Ascending aorta (tissue), 2 donors: ENCODE data around the gene SIM2. TPM values are rescaled to one million over a fixed set of nuclear protein-coding genes. Genes with fewer than 3 reads are reported as not detected.

Source experiments
- DNase-seq, 2 donors: peaks; one replicate each; pipeline ENCODE4 v3.0.0-alpha.2; 2019; ENCODE audit warnings: low spot score in 2 of 2
- H3K27ac ChIP-seq, 2 donors: fragments of 200-600 bp; sonication (generic); one replicate each; pipeline ENCODE4 v1.5.1; 2016 to 2017; ENCODE audit warnings: mild to moderate bottlenecking in 1 of 2
- H3K27me3 ChIP-seq: fragments of 200-600 bp; sonication (generic); one replicate; pipeline ENCODE4 v1.5.1; 2017
- H3K36me3 ChIP-seq, 2 donors: fragments of 200-600 bp; sonication (generic); one replicate each; pipeline ENCODE4 v1.5.1; 2016
- H3K4me1 ChIP-seq, 2 donors: fragments of 200-600 bp; sonication (generic); one replicate each; pipeline ENCODE4 v1.5.1; 2016 to 2017; ENCODE audit warnings: mild to moderate bottlenecking in 1 of 2
- H3K4me3 ChIP-seq, 2 donors: fragments of 200-600 bp; sonication (generic); one replicate each; pipeline ENCODE4 v1.5.1; 2016 to 2017; ENCODE audit warnings: mild to moderate bottlenecking in 1 of 2
- H3K9me3 ChIP-seq, 2 donors: fragments of 200-600 bp; sonication (generic); one replicate each; pipeline ENCODE4 v1.5.1; 2016
- intact Hi-C: fragments of 100-400 bp; cut with DNase I; formaldehyde crosslinking; loops from one replicate; pipeline ENCODE4 v1.15.1; 2023
- total RNA-seq: library from RNA; depleted of rRNA; stranded (reverse); fragments of >200 nt; gene quantifications from one replicate; pipeline ENCODE4 v1.1.0, GENCODE V29; 2016
- TF ChIP-seq, protein P1 (sequence below), 3 experiments: fragments of 200-600 bp in 2 of 3; fragments of 450-650 bp in 1 of 3; sonication (generic) in 2 of 3; IDR thresholded peaks; one replicate each; pipeline ENCODE4 v1.5.1; 2016 to 2019; ENCODE audit warnings: antibody characterized with exemption in 3 of 3, mild to moderate bottlenecking in 1 of 3, moderate library complexity in 1 of 3

The SIM2 gene
- total RNA-seq, 1 donor from 2014 or later = not detected

DNA sequence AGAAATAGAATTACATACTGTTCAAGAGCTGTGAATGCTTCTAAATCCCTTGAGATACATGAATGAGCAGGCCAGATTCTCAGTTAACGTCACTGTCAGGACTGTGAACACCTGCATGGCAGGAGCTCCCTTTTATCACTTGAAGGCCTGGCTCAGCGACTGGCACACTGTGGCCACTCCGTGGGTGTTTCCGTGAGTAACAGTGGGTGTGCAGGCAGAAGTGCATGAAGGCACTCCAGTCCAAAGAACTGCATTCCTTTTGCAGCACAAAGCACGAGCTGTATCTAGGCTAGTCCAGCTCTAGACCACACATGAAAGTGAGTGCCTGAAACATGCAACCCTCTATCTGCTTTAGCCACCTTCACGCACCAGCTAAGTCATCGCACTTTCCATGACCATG, 9.6 kb upstream of the SIM2 start:
- intact Hi-C loops = no loop called here
- Histone ChIP-seq H3K9me3 (no peaks in the 10 kb centered on the region), H3K4me1 (peaks cover 0 to 5% of the 10 kb centered on the region in 2 donors), H3K4me3 (no peak overlapping the region), H3K27me3 (peaks cover 23% of the 10 kb centered on the region), H3K27ac (no peak overlapping the region), H3K36me3 (no peaks in the 10 kb centered on the region)
- no peak for DNase-seq
- TF ChIP-seq, protein P1, sequence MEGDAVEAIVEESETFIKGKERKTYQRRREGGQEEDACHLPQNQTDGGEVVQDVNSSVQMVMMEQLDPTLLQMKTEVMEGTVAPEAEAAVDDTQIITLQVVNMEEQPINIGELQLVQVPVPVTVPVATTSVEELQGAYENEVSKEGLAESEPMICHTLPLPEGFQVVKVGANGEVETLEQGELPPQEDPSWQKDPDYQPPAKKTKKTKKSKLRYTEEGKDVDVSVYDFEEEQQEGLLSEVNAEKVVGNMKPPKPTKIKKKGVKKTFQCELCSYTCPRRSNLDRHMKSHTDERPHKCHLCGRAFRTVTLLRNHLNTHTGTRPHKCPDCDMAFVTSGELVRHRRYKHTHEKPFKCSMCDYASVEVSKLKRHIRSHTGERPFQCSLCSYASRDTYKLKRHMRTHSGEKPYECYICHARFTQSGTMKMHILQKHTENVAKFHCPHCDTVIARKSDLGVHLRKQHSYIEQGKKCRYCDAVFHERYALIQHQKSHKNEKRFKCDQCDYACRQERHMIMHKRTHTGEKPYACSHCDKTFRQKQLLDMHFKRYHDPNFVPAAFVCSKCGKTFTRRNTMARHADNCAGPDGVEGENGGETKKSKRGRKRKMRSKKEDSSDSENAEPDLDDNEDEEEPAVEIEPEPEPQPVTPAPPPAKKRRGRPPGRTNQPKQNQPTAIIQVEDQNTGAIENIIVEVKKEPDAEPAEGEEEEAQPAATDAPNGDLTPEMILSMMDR (IDR thresholded peaks at IDR 0.05) = no peak

DNA sequence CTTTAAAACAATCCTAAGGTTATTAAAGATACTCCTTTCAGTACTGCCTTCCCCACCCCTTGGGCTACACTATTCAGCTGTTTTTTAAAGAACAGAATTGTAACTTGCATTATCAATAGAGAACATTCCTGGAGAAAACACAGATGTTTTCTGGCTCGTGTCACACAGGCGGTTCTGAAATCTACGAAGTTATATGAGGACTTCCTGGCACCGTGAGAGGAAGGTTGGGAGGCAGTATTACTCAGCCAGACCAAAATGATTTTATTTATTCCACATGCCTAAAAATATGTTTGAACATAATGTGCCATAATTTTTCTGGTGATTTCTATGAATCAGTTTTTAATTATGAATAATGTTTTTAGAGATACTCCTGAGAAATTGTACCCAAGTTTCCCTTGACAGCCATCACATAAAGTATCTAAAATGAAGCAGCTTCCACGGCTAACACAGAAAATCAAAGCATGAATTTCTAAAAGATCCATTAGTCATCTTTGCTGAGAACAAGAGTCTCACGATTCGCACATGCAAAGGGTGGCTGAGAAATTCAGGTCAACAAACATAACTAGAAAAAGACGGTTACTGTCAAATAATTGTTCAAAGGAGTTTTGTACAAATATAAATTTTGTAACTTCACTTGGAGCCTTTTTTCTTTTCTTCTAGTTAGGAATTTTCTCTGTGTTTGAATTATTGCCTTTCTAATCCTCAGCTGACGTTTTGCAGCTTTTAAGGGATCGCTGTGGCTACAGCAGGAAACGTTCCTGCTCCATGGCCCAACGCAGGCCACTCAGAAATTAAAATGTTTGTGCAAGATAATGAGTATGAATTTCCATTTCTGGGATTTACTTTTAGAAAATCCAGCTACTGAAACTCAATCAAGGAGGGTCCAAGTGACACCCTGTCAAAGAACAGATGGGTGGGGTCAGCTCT, 8.0 kb upstream of the SIM2 start:
- H3K36me3 ChIP-seq = no peaks in the 10 kb centered on the region
- no peaks in the 10 kb centered on the region for H3K9me3 ChIP-seq
- intact Hi-C loops = no loop called here
- TF ChIP-seq, protein P1 (IDR thresholded peaks at IDR 0.05) = no peak
- no peak overlapping the region for H3K27ac ChIP-seq
- H3K4me3 ChIP-seq = no peak overlapping the region
- H3K4me1 ChIP-seq = peaks cover 0 to 5% of the 10 kb centered on the region in 2 donors
- H3K27me3 ChIP-seq = peaks cover 35% of the 10 kb centered on the region
- no peak for DNase-seq

DNA sequence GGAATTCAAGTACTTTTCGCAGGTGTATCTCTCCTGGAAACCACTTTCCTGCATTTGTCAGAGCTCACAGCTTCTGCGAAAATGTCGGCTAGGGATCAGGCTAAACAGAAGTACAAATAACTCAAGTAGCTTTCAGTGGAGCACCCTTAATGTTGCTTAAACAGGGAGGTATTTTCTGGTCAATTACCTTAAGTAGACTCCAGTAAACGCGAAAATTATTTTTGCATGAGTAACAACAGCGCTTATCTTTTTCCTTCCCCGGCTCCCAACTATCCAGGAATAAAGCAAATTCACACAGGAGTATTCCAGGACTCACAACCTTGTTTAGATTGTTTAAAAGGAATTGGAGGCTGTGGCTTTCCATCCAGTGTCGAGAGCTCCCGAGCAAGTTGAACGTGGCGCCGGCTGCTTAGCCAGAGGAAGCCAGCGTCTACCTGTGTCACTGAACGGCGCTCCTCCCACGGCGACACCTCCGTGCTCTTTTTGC, 7.3 kb upstream of the SIM2 start:
- Histone ChIP-seq H3K36me3 (no peaks in the 10 kb centered on the region), H3K4me3 (no peak overlapping the region), H3K9me3 (no peaks in the 10 kb centered on the region), H3K4me1 (peaks cover 0 to 5% of the 10 kb centered on the region in 2 donors), H3K27me3 (peaks cover 42% of the 10 kb centered on the region), H3K27ac (no peak overlapping the region)
- DNase-seq = no peak
- intact Hi-C loops = no loop called here
- TF ChIP-seq, protein P1 (IDR thresholded peaks at IDR 0.05) = no peak

DNA sequence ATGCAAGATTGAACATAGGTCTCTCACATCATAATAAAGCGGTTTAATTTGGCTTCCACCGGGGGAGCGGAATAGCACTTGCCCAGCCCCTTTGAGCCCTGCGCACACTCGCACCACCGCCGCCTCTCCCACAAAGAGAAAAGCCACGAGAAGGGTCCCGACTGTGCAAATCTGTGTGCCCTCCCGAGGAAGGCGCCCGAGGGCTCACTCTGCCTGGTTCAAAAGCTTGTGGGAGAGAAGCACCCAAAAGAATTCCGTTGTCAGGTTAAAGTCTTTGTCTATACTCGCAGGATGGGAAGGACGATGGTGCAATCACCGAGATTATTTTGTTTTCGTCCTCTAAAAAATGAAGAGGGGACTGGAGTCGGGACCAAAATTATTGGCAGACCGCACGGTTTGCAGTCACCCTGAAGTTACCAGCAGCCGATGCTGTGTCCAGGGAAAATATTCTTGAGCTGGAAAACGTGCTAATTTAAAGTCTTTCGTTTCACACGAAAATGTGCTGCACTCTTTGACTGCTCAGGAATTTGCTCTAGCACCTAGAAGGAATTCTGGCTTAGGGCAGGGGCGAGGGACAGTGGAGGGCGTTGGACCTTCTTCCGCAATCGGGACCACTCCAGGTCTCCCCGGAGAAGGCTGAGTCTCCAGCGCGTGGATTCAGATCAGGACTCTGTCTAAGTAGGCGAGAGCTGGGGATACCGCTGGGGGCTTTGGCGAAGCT, 6.6 kb upstream of the SIM2 start:
- Histone ChIP-seq H3K27ac (no peak overlapping the region), H3K36me3 (no peaks in the 10 kb centered on the region), H3K4me3 (no peak overlapping the region), H3K9me3 (no peaks in the 10 kb centered on the region), H3K4me1 (peaks cover 0 to 8% of the 10 kb centered on the region in 2 donors), H3K27me3 (peaks cover 47% of the 10 kb centered on the region)
- intact Hi-C loops = no loop called here
- DNase-seq = no peak
- TF ChIP-seq, protein P1 (IDR thresholded peaks at IDR 0.05) = no peak

DNA sequence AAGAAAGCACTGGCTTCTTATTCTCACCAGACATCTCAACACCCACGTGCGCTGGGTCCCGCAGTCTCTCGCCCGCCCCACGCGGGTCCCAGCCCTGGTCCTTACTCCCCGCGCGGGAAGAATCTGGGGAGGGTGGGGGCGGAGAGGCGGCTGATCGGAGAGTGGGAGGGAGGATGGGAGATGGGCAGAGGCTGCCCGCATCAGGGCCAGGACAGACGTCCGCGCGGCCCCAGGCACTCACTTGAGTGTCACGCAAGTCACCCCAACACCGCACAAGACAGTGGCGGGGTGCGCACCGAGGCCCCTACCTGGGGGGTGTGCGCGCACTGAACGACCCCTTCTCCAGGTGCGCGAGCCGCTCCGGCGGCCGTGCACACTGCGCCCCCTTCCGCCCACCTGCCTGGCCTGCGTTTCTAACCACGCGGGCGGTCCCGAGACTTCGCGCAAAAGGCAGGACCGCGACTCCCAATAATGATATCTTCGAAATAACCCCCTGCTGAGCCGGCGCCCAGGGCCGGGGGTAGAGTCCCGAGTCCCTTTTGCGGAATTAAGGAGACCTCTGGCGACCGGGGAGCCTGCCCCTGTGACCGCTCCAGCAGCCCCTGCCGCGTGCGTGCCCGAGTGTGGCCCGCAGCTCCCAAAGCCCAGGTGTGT, 6.0 kb upstream of the SIM2 start:
- H3K4me3 ChIP-seq = no peak overlapping the region
- peaks cover 54% of the 10 kb centered on the region for H3K27me3 ChIP-seq
- no peaks in the 10 kb centered on the region for H3K36me3 ChIP-seq
- TF ChIP-seq, protein P1 (IDR thresholded peaks at IDR 0.05) = no peak
- intact Hi-C loops = no loop called here
- no peak overlapping the region for H3K27ac ChIP-seq
- peaks cover 0 to 10% of the 10 kb centered on the region in 2 donors for H3K4me1 ChIP-seq
- DNase-seq = no peak
- H3K9me3 ChIP-seq = no peaks in the 10 kb centered on the region
